ENCODE measurements around the gene CEP85L. TPM values are rescaled to one million over a fixed set of nuclear protein-coding genes. Genes with fewer than 3 reads are reported as not detected.

The CEP85L gene
- polyA plus RNA-seq, 3 donors: 1.0 to 2.0 (median 1.6) TPM

Other genes starting within 250 kb of the CEP85L start
- gene PLN, start 103.3 kb downstream of the CEP85L start, polyA plus RNA-seq: 10 to 100 TPM in 1 of 3 donors, 1 to 10 TPM in 2; 1.1 to 15.3 (median 8.3) TPM
- gene ASF1A, start 242.6 kb upstream of the CEP85L start, polyA plus RNA-seq: 1 to 10 TPM; 5.8 to 8.9 (median 6.4) TPM

Measured in adipose tissue (tissue), 3 donors.